Calu3 (cell line): Measurements from ENCODE around the gene MS4A4E. TPM values are rescaled to one million over a fixed set of nuclear protein-coding genes. Genes with fewer than 3 reads are reported as not detected.
"Not testable (repeated sequence)": the region's sequence is repeated elsewhere in the genome, so short reads cannot be mapped to it uniquely, and the experiment has no call there.

ENCODE experiments used
- Bru-seq: library from RNA; stranded (reverse); fragments of 400-500 nt; gene quantifications from one replicate; lab custom pipeline; 2021; lab: Mats Ljungman, UMichigan
- BruChase-seq, 2 experiments: library from RNA; stranded (reverse); fragments of 400-500 nt; gene quantifications; one replicate each; lab custom pipeline; 2021; lab: Mats Ljungman, UMichigan
- BruUV-seq: library from RNA; stranded (reverse); fragments of 400-500 nt; replicated peaks from 2 replicates; lab custom pipeline; 2021; lab: Mats Ljungman, UMichigan
- CTCF ChIA-PET: fragments of 300-600 bp; sonication (Branson Sonifier 250); formaldehyde crosslinking; loops from one replicate; lab custom pipeline; 2022; ENCODE audit warnings: antibody characterized with exemption; lab: Charles Lee
- DNase-seq: peaks from one replicate; pipeline ENCODE4 v3.0.0; 2022
- H3K27ac Mint-ChIP-seq: one replicate; pipeline ENCODE4 v1.8.0; 2022; ENCODE audit warnings: mixed read lengths; ENCODE audit not compliant: unreplicated experiment
- H3K27me3 Mint-ChIP-seq: one replicate; pipeline ENCODE4 v1.8.0; 2022; ENCODE audit warnings: mixed read lengths; ENCODE audit not compliant: unreplicated experiment
- H3K36me3 Mint-ChIP-seq: one replicate; pipeline ENCODE4 v1.8.0; 2022; ENCODE audit warnings: mild to moderate bottlenecking, moderate library complexity, mixed read lengths; ENCODE audit not compliant: insufficient read depth, unreplicated experiment
- H3K4me1 Mint-ChIP-seq: one replicate; pipeline ENCODE4 v1.8.0; 2022; ENCODE audit warnings: mild to moderate bottlenecking, low read depth, mixed read lengths; ENCODE audit not compliant: unreplicated experiment
- H3K4me3 Mint-ChIP-seq: one replicate; pipeline ENCODE4 v1.8.0; 2022; ENCODE audit warnings: mild to moderate bottlenecking, low read depth, moderate library complexity, mixed read lengths; ENCODE audit not compliant: unreplicated experiment
- H3K9me3 Mint-ChIP-seq: one replicate; pipeline ENCODE4 v1.8.0; 2022; ENCODE audit warnings: low read depth, mixed read lengths; ENCODE audit not compliant: unreplicated experiment
- intact Hi-C: fragments of 100-400 bp; cut with micrococcal nuclease; formaldehyde crosslinking; loops from one replicate; pipeline ENCODE4 v1.10.0; 2022; ENCODE audit not compliant: unreplicated experiment
- long read RNA-seq: library from polyadenylated mRNA; stranded (forward); transcript quantifications from one replicate; pipeline ENCODE4 v2.0.0, GENCODE V29; 2022
- total RNA-seq: library from RNA; stranded (reverse); gene quantifications from 2 replicates; pipeline ENCODE4 v1.2.3, GENCODE V29; 2022
- TF ChIP-seq, protein P1 (sequence below): fragments of 200-600 bp; IDR thresholded peaks from one replicate; pipeline ENCODE4 v1.8.0; 2022; ENCODE audit warnings: antibody characterized with exemption; ENCODE audit not compliant: unreplicated experiment

Gene MS4A4E
- total RNA-seq (not detected in 2 replicates), Bru-seq, nascent RNA (not detected), BruChase-seq, experiment 1, labeled RNA remaining after a 6-hour chase (not detected), BruChase-seq, experiment 2, labeled RNA remaining after a 2-hour chase (not detected)
- long read RNA-seq = 0 reads

DNA sequence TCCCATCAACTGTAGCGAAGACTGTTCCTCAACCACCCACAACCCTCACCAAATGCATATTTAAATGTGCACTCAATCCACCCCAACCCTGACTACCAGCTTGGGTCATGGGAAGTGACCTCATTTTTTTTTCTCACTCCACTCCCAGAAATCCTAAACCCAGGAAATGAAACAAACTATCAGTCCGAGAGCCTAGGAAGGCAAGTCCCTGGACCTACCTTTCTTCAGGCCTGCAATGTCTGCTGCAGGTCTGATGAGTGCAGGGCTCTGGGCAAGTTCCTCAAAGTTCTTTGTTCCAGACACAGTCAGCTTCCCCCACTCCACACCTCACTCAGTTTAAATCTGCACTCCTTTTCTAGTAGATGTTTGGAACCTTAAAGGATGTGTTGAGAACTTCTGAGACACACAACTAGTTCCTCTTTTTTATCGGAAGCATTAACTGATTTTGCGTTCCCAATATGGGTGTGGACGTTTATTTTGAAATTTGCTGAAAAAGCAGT is at the start of gene MS4A4E:
TSS of gene MS4A4E (minus strand) at position 398 of the 500 bp plus-strand sequence. CDS start 13,082 bp downstream, outside the sequence.
- Mint-ChIP-seq H3K27ac (no peak within 1 kb of the TSS), H3K27me3 (peaks cover 8% of the 10 kb centered on the region), H3K4me3 (no peak within 1 kb of the TSS), H3K36me3 (no peaks in the 10 kb centered on the region), H3K9me3 (no peaks in the 10 kb centered on the region), H3K4me1 (no peaks in the 10 kb centered on the region)
- intact Hi-C loops = no loop called here
- CTCF ChIA-PET = no interaction called here
- DNase-seq = no peak
- TF ChIP-seq, protein P1, sequence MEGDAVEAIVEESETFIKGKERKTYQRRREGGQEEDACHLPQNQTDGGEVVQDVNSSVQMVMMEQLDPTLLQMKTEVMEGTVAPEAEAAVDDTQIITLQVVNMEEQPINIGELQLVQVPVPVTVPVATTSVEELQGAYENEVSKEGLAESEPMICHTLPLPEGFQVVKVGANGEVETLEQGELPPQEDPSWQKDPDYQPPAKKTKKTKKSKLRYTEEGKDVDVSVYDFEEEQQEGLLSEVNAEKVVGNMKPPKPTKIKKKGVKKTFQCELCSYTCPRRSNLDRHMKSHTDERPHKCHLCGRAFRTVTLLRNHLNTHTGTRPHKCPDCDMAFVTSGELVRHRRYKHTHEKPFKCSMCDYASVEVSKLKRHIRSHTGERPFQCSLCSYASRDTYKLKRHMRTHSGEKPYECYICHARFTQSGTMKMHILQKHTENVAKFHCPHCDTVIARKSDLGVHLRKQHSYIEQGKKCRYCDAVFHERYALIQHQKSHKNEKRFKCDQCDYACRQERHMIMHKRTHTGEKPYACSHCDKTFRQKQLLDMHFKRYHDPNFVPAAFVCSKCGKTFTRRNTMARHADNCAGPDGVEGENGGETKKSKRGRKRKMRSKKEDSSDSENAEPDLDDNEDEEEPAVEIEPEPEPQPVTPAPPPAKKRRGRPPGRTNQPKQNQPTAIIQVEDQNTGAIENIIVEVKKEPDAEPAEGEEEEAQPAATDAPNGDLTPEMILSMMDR = no peak
- BruUV-seq = no TSS peak

DNA sequence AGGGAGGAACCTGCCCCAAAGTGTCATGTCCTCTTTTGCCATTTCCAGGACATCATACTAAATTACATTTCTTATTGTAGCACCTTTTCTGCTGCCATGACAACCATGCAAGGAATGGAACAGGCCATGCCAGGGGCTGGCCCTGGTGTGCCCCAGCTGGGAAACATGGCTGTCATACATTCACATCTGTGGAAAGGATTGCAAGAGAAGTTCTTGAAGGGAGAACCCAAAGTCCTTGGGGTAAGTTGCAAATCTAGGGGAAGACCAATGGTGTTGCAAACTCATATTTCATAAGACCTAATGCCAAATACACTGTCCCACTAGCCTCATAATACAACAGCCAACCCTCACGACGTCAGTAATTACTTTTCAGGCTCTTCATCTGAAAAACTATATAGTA is 49.2 kb upstream of the MS4A4E start:
- no peaks in the 10 kb centered on the region for H3K27me3 Mint-ChIP-seq
- intact Hi-C loops = no loop called here
- no peaks in the 10 kb centered on the region for H3K4me1 Mint-ChIP-seq
- no peaks in the 10 kb centered on the region for H3K36me3 Mint-ChIP-seq
- no TSS peak for BruUV-seq
- TF ChIP-seq, protein P1 = no peak
- no peak for DNase-seq
- CTCF ChIA-PET = no interaction called here
- peaks cover 3% of the 10 kb centered on the region for H3K9me3 Mint-ChIP-seq
- H3K4me3 Mint-ChIP-seq = no peak overlapping the region
- no peak overlapping the region for H3K27ac Mint-ChIP-seq

DNA sequence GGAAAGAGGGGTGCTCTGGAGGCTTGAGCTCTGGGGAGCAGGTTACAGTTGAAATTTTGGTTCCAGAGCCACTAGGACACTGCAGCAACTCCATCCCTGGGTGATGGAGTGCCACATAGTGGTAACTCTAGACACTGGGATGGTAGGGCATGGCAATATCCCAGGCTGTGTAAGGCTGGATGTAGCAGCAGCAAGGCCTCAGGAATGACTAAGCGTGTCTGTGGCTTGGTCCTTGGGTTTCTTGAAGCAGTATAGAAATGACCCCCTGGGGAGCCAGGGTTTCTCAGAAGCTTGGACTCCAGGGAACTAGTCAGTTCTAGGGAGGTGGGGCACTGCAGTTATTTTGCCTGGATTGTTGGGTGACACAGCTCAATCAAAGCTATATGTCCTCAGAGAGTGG is 45.6 kb upstream of the MS4A4E start:
- intact Hi-C loops = no loop called here
- peaks cover 3% of the 10 kb centered on the region for H3K9me3 Mint-ChIP-seq
- no peak overlapping the region for H3K4me3 Mint-ChIP-seq
- H3K36me3 Mint-ChIP-seq = no peaks in the 10 kb centered on the region
- TF ChIP-seq, protein P1 = no peak
- H3K27me3 Mint-ChIP-seq = no peaks in the 10 kb centered on the region
- peaks cover 8% of the 10 kb centered on the region for H3K4me1 Mint-ChIP-seq
- DNase-seq = no peak
- BruUV-seq = no TSS peak
- no peak overlapping the region for H3K27ac Mint-ChIP-seq
- CTCF ChIA-PET = no interaction called here

DNA sequence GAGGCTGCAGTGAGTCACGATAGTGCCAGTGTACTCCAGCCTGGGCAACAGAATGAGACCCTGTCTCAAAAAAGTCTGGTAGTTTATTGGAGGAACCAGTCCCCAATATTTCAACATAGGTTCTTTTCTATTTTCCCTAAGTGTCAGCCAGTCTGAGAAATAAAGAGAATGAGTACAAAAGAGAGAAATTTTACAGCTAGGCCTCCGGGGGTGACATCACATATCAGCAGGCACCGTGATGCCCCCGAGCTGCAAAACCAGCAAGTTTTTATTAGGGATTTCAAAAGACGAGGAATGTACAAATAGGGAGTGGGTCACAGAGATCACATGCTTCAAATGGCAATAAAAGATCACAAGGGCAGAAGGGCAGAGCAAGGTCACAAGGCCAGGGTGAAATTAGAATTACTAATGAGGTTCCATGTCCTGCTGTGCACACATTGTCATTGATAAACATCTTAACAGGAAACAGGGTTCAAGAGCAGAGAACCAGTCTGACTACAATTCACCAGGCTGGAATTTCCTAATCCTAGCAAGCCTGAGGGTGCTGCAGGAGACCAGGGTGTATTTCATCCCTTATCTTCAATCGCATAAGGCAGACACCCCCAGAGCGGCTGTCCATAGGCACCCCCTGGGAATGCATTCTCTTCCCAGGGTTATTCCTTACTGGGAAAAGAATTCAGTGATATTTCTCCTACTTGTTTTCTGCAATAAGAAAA is 42.6 kb upstream of the MS4A4E start:
- BruUV-seq, H3K4me1 Mint-ChIP-seq, CTCF ChIA-PET, H3K27me3 Mint-ChIP-seq, H3K27ac Mint-ChIP-seq, H3K9me3 Mint-ChIP-seq, intact Hi-C loops, H3K36me3 Mint-ChIP-seq, DNase-seq, H3K4me3 Mint-ChIP-seq: not testable (repeated sequence)

DNA sequence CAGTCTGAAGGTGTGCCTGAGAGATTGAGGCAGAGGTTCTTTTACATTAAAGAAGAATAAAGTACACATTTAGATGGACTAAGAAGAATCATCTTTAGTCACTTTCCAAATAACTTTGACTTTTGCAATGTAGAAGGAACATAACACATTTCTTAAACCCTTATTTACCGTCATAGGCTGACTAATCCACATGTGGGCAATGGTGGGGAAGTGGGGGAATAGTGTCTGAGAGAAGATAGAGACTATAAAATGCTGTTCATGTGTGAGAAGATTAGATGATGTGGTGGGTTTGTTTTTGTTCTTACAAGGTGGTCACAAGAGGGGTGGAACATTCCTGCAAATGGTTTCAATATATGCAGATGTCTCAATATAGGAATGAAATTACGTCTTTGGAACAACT is 39.3 kb upstream of the MS4A4E start:
- TF ChIP-seq, protein P1 = no peak
- no peaks in the 10 kb centered on the region for H3K27me3 Mint-ChIP-seq
- H3K4me3 Mint-ChIP-seq = no peak overlapping the region
- peaks cover 3% of the 10 kb centered on the region for H3K9me3 Mint-ChIP-seq
- H3K27ac Mint-ChIP-seq = no peak overlapping the region
- intact Hi-C loops = no loop called here
- no TSS peak for BruUV-seq
- CTCF ChIA-PET = no interaction called here
- no peak for DNase-seq
- H3K36me3 Mint-ChIP-seq = no peaks in the 10 kb centered on the region
- H3K4me1 Mint-ChIP-seq = peaks cover 8% of the 10 kb centered on the region
